Testis (tissue), 2 donors: Measurements from ENCODE around the gene SLC36A2.

Source experiments
- CTCF ChIP-seq, 3 experiments: fragments of 450-650 bp in 2 of 3; fragments of 200-600 bp in 1 of 3; sonication (generic) in 1 of 3; IDR thresholded peaks; one replicate each; pipeline ENCODE4 v1.5.1; 2016 to 2019; ENCODE audit warnings: antibody characterized with exemption in 3 of 3, mild to moderate bottlenecking in 2 of 3, moderate library complexity in 1 of 3
- POLR2A ChIP-seq: fragments of 450-650 bp; IDR thresholded peaks from one replicate; pipeline ENCODE4 v1.6.1; 2017; ENCODE audit warnings: antibody characterized with exemption, mild to moderate bottlenecking, moderate library complexity

GRCh38 chr5:151270599-151270998 is 76.8 kb downstream of the SLC36A2 start:
- TF ChIP-seq CTCF (IDR thresholded peaks at IDR 0.05) (no peak), POLR2A (no peak)
